GM10248 (cell line): ENCODE measurements around the gene GPC1.

Experiments used
- CTCF ChIA-PET: fragments of 300-600 bp; sonication (Branson Sonifier 250); formaldehyde crosslinking; extraction: SDS; loops from one replicate; lab custom pipeline; 2021; ENCODE audit warnings: antibody characterized with exemption; lab: Yijun Ruan, JAX
- POLR2A ChIA-PET: fragments of 350-650 bp; sonication (Branson Sonifier 250); formaldehyde crosslinking; extraction: SDS; loops from one replicate; lab custom pipeline; 2020; ENCODE audit warnings: antibody characterized with exemption; lab: Yijun Ruan, JAX
- DNase-seq: peaks from one replicate; pipeline ENCODE4 v3.0.0; 2012; ENCODE audit errors: extremely low spot score
- CTCF ChIP-seq: IDR thresholded peaks from 2 replicates; pipeline ENCODE4 v1.5.1; 2012; ENCODE audit warnings: mild to moderate bottlenecking, low read depth; ENCODE audit errors: extremely low read depth, missing control alignments, control extremely low read depth

The GPC1 gene

GRCh38 chr2:240431271-240431660, 4.2 kb upstream of the GPC1 start:
- POLR2A ChIA-PET: no interaction called here
- no peak for DNase-seq
- TF ChIP-seq CTCF: no peak
- CTCF ChIA-PET: interaction anchor here (1.1 to 1.4 kb wide), 3 partner anchors 11 to 112 kb away, joined by 3 to 4 read pairs (median 3); no protein-coding TSS in a partner anchor

- ChIA-PET CTCF (interaction anchor here (1.1 to 1.4 kb wide), 2 partner anchors 11 to 65 kb away, joined by 3 to 4 read pairs; no protein-coding TSS in a partner anchor), POLR2A (no interaction called here)
- no peak for DNase-seq
- no peak for TF ChIP-seq CTCF
Observed at GRCh38 chr2:240431661-240432424, 3.6 kb upstream of the GPC1 start.

GRCh38 chr2:240432430-240432819, 3.0 kb upstream of the GPC1 start:
- POLR2A ChIA-PET: no interaction called here
- no peak for DNase-seq
- CTCF ChIA-PET: interaction anchor here (1.4 kb wide), 1 partner anchor 10 kb away, joined by 4 read pairs; no protein-coding TSS in a partner anchor
- no peak for TF ChIP-seq CTCF

GRCh38 chr2:240432820-240433801, 2.4 kb upstream of the GPC1 start:
- no peak for TF ChIP-seq CTCF
- ChIA-PET POLR2A (no interaction called here), CTCF (no interaction called here)
- DNase-seq: no peak

GRCh38 chr2:240433973-240434727, 1.3 kb upstream of the GPC1 start:
- ChIA-PET CTCF (no interaction called here), POLR2A (no interaction called here)
- no peak for TF ChIP-seq CTCF
- no peak for DNase-seq
